GM18502 (cell line): ENCODE data around the gene DIRAS3.
"Not testable (repeated sequence)": the region's sequence is repeated elsewhere in the genome, so short reads cannot be mapped to it uniquely, and the experiment has no call there.

Experiments
- ATAC-seq: cut with Tn5 transposase; IDR thresholded peaks from one replicate; pipeline ENCODE4 v1.9.1; 2021; ENCODE audit warnings: mild to moderate bottlenecking; ENCODE audit not compliant: unreplicated experiment, poor library complexity

DIRAS3 gene

GRCh38 chr1:68028566-68028965 is 21.9 kb downstream of the DIRAS3 start:
- no peak for ATAC-seq

DNA sequence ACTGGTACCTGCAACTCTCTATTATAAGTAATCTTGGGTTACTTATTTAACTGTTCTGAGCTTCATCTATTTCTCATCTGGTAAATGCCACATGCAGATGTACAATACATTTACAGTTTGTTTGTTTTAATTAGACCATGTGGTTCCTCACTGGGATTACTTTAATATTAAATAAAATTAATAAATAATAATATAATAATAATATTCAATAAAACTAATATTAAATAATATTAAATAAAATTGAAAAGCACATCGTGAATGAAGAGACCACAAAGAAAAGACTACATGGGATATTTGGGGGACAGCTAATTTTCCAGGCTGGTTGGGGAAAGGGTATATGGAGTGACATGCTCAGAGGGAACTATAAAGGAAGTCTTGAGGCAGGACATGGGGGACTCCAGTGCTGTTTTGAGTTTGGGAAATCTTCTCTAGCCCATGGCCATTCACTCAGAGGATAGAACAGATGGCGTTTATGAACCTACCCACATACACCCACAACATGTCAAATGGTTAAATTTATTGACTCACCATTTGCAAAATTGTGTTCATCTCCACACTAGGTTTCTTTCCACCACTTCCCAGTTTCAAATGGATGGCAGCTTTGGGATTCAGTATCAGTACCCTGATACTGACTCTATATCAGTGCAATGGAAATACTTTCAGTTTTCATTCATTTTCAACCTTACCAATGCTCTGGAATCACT is 25.6 kb downstream of the DIRAS3 start:
- ATAC-seq = no peak

GRCh38 chr1:68016381-68016780 is 34.0 kb downstream of the DIRAS3 start:
- ATAC-seq = no peak

DNA sequence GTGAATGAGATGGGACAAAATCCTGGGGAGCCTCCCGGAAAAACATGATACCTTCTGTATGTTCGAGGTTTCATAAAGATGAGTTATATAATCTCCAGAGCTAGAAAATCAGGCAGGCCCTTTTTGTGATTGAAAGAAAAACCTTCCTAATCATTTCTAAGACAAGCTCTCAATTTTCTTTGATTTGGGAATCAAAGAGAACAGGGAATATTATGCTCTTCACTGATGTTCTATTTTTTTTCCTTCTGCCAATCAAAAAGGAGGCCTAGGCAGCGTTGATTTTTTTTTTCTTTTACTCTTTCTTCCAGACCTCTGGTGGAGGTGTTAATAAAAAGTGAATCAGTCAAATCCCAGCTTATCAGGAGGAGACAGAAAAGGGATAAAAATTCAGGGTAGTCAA is 34.5 kb downstream of the DIRAS3 start:
- ATAC-seq = no peak

DNA sequence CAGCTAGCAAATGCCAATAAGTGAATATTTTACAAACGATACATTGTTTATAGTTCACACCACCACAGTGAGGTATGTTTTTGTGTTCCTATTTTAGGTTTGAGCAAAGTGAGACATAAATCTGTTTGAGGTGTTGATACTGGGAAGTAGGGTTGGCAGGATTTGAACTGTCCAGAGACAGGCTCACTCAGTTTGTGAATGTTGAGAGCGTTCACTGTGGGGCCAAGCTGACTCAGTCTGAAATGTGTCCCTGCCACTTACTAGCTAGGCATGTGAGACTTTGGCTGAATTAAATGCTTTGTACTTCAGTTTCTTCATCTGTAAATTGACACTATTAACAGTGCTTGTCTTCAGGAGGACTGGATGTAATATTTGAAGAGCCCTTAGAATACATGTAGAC is 35.1 kb downstream of the DIRAS3 start:
- ATAC-seq = no peak

DNA sequence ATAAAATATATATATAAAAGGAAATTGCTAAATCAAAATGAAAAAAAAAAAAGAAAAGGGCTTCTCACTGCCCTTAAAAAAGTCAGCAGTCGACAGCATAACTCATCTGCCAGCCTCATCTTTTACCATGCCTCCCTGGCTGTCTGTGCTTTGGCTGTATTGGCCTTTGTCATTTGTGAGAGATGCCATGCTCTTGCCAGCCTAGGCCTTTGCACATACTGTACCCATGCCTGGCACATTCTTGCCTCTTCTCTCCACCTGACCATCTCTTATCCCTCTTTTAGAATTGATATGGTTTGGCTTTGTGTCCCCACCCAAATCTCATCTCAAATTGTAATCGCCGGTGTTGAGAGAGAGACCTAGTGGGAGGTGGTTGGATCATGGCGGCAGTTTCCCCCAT is 37.1 kb downstream of the DIRAS3 start:
- no peak for ATAC-seq

GRCh38 chr1:68011657-68012375 is 38.6 kb downstream of the DIRAS3 start:
- ATAC-seq = no peak

DNA sequence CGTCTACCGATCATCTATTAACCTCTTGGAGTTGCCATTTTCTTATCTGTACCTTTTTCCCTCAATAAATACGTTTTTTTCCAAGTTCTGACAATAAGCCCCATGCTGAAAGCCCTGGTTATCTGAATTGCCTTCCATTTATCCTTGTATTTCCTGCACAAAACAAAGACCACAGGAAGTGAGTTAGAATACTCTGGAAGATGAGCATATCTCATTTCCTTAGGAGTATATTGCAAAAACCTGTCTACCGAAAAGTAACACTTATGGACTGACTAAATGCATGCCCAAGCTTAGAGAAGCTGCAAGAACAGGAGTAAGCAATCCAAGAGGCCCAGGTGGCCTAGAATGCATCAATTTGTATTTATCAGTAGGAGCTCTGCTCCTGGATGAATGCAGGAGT is 39.9 kb downstream of the DIRAS3 start:
- no peak for ATAC-seq

GRCh38 chr1:68010090-68010489 is 40.3 kb downstream of the DIRAS3 start:
- ATAC-seq = no peak

GRCh38 chr1:68003626-68004025 is 46.8 kb downstream of the DIRAS3 start:
- not testable (repeated sequence) for ATAC-seq

GRCh38 chr1:68000191-68000590 is 50.2 kb downstream of the DIRAS3 start:
- ATAC-seq = no peak

DNA sequence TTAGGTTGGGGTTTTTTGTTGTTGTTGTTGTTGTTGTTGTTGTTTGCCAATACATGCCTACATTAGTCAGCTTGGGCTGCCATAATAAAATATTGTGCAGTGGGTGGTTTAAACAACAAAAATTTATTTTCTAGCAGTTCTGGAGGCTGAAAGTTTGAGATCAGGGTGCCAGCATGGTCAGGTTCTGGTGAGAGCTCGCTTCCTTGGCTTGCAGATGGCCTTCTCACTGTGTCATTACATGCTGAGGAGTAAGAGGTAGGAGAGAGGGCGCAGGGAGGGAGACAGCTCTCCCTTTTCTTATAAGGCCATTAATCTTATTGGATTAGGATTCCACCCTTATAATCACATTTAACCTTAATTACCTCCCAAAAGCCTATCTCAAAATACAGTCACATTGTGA is 52.7 kb downstream of the DIRAS3 start:
- no peak for ATAC-seq
